Endothelial cell of umbilical vein (primary cell): ENCODE data around the gene MRPL9. TPM values are rescaled to one million over a fixed set of nuclear protein-coding genes. Genes with fewer than 3 reads are reported as not detected.

Experiments used
- BruUV-seq: library from RNA; stranded (reverse); fragments of 400-500 nt; replicated peaks from 2 replicates; lab custom pipeline; 2021; lab: Mats Ljungman, UMichigan
- CTCF ChIA-PET: fragments of 300-600, 350-600 bp; sonication (Branson Sonifier 250); formaldehyde crosslinking; loops from one replicate; lab custom pipeline; 2021; ENCODE audit warnings: antibody characterized with exemption, inconsistent platforms; lab: Charles Lee
- POLR2A ChIA-PET: fragments of 300-600, 350-600 bp; sonication (Branson Sonifier 250); formaldehyde crosslinking; loops from one replicate; lab custom pipeline; 2021; ENCODE audit warnings: antibody characterized with exemption, inconsistent platforms; lab: Charles Lee
- DNase-seq: peaks from one replicate; pipeline ENCODE4 v3.0.0-alpha.2; 2011; ENCODE audit warnings: low read depth, low spot score
- FAIRE-seq: peaks from 2 replicates; lab custom pipeline; 2011; peaks lifted over from hg19 to GRCh38; lab: Jason Lieb, UNC
- H2AFZ ChIP-seq: 2 replicates; pipeline ENCODE4 v1.6.0; 2012; ENCODE audit warnings: low read depth, low read length, control low read depth, inconsistent platforms
- H3K27ac ChIP-seq: 2 replicates; pipeline ENCODE4 v1.5.1; 2011; ENCODE audit warnings: low read depth, mild to moderate bottlenecking, control low read depth, low read length, moderate library complexity; ENCODE audit not compliant: insufficient read depth
- H3K27me3 ChIP-seq, 2 experiments: 2 replicates each; pipeline versions ENCODE4 v1.6.0 to v1.6.1; 2011; ENCODE audit warnings: low read length in 2 of 2, mixed read lengths in 1 of 2; ENCODE audit not compliant: control insufficient read depth in 2 of 2, insufficient read depth in 2 of 2
- H3K36me3 ChIP-seq, 2 experiments: 2 replicates in 1 of 2; 3 replicates in 1 of 2; pipeline ENCODE4 v1.5.1; 2011; ENCODE audit warnings: low read length in 2 of 2, mild to moderate bottlenecking in 1 of 2, moderate library complexity in 1 of 2; ENCODE audit not compliant: control insufficient read depth in 2 of 2, insufficient read depth in 2 of 2; ENCODE audit errors: extremely low read depth in 1 of 2
- H3K4me1 ChIP-seq: 3 replicates; pipeline ENCODE4 v1.5.1; 2011; ENCODE audit warnings: mild to moderate bottlenecking, low read length; ENCODE audit not compliant: control insufficient read depth, insufficient read depth; ENCODE audit errors: extremely low read depth
- H3K4me2 ChIP-seq: 2 replicates; pipeline ENCODE4 v1.6.1; 2011; ENCODE audit warnings: low read length, control low read depth, mixed read lengths; ENCODE audit not compliant: insufficient read depth
- H3K4me3 ChIP-seq, 3 experiments: fragments of 200-600 bp in 1 of 3; sonication (generic), shearing (Covaris generic) in 1 of 3; replicated peaks in 1 of 3; 2 replicates each; pipeline ENCODE4 v1.5.1; 2011 to 2016; ENCODE audit warnings: control low read depth in 3 of 3, low read length in 3 of 3, mild to moderate bottlenecking in 2 of 3, inconsistent platforms in 1 of 3, low read depth in 1 of 3, moderate library complexity in 1 of 3; ENCODE audit not compliant: insufficient read depth in 1 of 3
- H3K79me2 ChIP-seq: 2 replicates; pipeline ENCODE4 v1.6.0; 2012; ENCODE audit warnings: low read length, inconsistent platforms; ENCODE audit not compliant: control insufficient read depth, insufficient read depth
- H3K9ac ChIP-seq: replicated peaks from 2 replicates; pipeline ENCODE3; 2011; ENCODE audit warnings: low read length, control low read depth; ENCODE audit not compliant: insufficient read depth; ENCODE audit errors: extremely low read depth
- H3K9me1 ChIP-seq: replicated peaks from 3 replicates; pipeline ENCODE4 v1.6.0; 2011; ENCODE audit warnings: mild to moderate bottlenecking, low read length; ENCODE audit not compliant: control insufficient read depth, insufficient read depth; ENCODE audit errors: extremely low read depth
- H3K9me3 ChIP-seq: replicated peaks from 2 replicates; pipeline ENCODE4 v1.5.1; 2012; ENCODE audit warnings: low read length, inconsistent platforms; ENCODE audit not compliant: control insufficient read depth, insufficient read depth
- H4K20me1 ChIP-seq: replicated peaks from 2 replicates; pipeline ENCODE3; 2011; ENCODE audit warnings: mild to moderate bottlenecking, low read length; ENCODE audit not compliant: control insufficient read depth, insufficient read depth; ENCODE audit errors: extremely low read depth
- CTCF ChIP-seq, 2 donors: IDR thresholded peaks; 1 replicate in 1 of 2; 2 replicates in 1 of 2; pipeline ENCODE4 v1.5.1; 2011; ENCODE audit warnings: low read length in 2 of 2, mild to moderate bottlenecking in 2 of 2, moderate library complexity in 2 of 2, control low read depth in 1 of 2, inconsistent platforms in 1 of 2, low read depth in 1 of 2; ENCODE audit not compliant: insufficient read depth in 1 of 2; ENCODE audit errors: extremely low read depth in 1 of 2
- EZH2 ChIP-seq: IDR thresholded peaks from 2 replicates; pipeline ENCODE4 v1.6.1; 2012; ENCODE audit warnings: borderline replicate concordance, low read depth, mild to moderate bottlenecking, moderate library complexity, low read length, inconsistent platforms; ENCODE audit not compliant: severe bottlenecking
- FOS ChIP-seq: IDR thresholded peaks from 2 replicates; pipeline ENCODE4 v1.6.1; 2011; ENCODE audit warnings: mild to moderate bottlenecking, low read length, moderate library complexity, borderline replicate concordance; ENCODE audit not compliant: insufficient read depth
- GATA2 ChIP-seq: IDR thresholded peaks from 2 replicates; pipeline ENCODE4 v1.7.0; 2011; ENCODE audit warnings: low read depth, mild to moderate bottlenecking, moderate library complexity, mixed read lengths, low read length; ENCODE audit not compliant: insufficient read length, insufficient read depth
- JUN ChIP-seq: IDR thresholded peaks from 2 replicates; pipeline ENCODE4 v1.6.1; 2011; ENCODE audit warnings: borderline replicate concordance, low read depth; ENCODE audit not compliant: insufficient read length, insufficient read depth
- MAX ChIP-seq: IDR thresholded peaks from 2 replicates; pipeline ENCODE4 v1.6.1; 2011; ENCODE audit not compliant: insufficient read depth, insufficient read length
- MYC ChIP-seq: IDR thresholded peaks from one replicate; pipeline ENCODE4 v1.6.1; 2011; ENCODE audit warnings: mild to moderate bottlenecking, low read depth, low read length
- POLR2A ChIP-seq: IDR thresholded peaks from 2 replicates; pipeline ENCODE4 v1.6.1; 2012; ENCODE audit warnings: low read depth, mild to moderate bottlenecking, control low read depth, low read length
- POLR2AphosphoS5 ChIP-seq: IDR thresholded peaks from 2 replicates; pipeline ENCODE4 v1.6.1; 2012; ENCODE audit warnings: low read depth, mild to moderate bottlenecking, control low read depth, low read length, moderate library complexity; ENCODE audit not compliant: insufficient read depth
- dilution Hi-C: fragments of 300-500 bp; cut with MboI; formaldehyde crosslinking; loops from one replicate; pipeline ENCODE4 v1.15.0; 2019; ENCODE audit warnings: low sequenced_read_pairs; ENCODE audit not compliant: extremely low pct_ligation_motif_present
- intact Hi-C: fragments of 100-400 bp; cut with micrococcal nuclease; formaldehyde crosslinking; loops from one replicate; pipeline ENCODE4 v1.10.0; 2022
- polyA plus RNA-seq, 4 experiments: library from polyadenylated mRNA; depleted of rRNA in 3 of 4; stranded (reverse) in 3 of 4; unstranded in 1 of 4; fragments of >200 nt; gene quantifications; 2 replicates each; pipeline versions ENCODE4 v1.2.1 to v1.2.3, GENCODE V29; 2011 to 2012; ENCODE audit warnings: missing spikeins in 1 of 4
- total RNA-seq: library from RNA; stranded (reverse); gene quantifications from 2 replicates; pipeline ENCODE4 v1.2.3, GENCODE V29; 2021

MRPL9 gene
- total and polyA plus RNA-seq, 2 donors (not counting 3 experiments of a cell fraction or from before 2014, with no cell fraction given), result 79.1 to 112 TPM

- Histone ChIP-seq H4K20me1 (no peaks in the 10 kb centered on the region), H3K9ac (no peak overlapping the region), H3K4me3 (no peak overlapping the region), H2AFZ (no peak overlapping the region), H3K9me1 (no peaks in the 10 kb centered on the region), H3K4me2 (no peak overlapping the region), H3K4me1 (no peaks in the 10 kb centered on the region), H3K79me2 (no peaks in the 10 kb centered on the region), H3K9me3 (no peaks in the 10 kb centered on the region), H3K36me3 (no peaks in the 10 kb centered on the region), H3K27me3 (peaks cover 38 to 44% of the 10 kb centered on the region in 2 experiments), H3K27ac (no peak overlapping the region)
- POLR2A ChIA-PET, result interaction anchor here (0.6 kb wide), 1 partner anchor 258 kb away, joined by 5 read pairs; no protein-coding TSS in a partner anchor
- BruUV-seq, result no TSS peak
- TF ChIP-seq EZH2 (peak; percentile 34), MAX (no peak)
- FAIRE-seq (no peak), DNase-seq (no peak)
- CTCF ChIA-PET, result interaction anchor here (2.1 kb wide), 1 partner anchor 14 kb away, joined by 6 read pairs; no protein-coding TSS in a partner anchor
- intact Hi-C loops (no loop called here), dilution Hi-C loops (no loop called here)
Measured at GRCh38 chr1:151714820-151715725, 48.2 kb downstream of the MRPL9 start.

- H3K4me2 ChIP-seq, result no peak overlapping the region
- peaks cover 26 to 35% of the 10 kb centered on the region in 2 experiments for H3K27me3 ChIP-seq
- FAIRE-seq (no peak), DNase-seq (no peak)
- dilution Hi-C loops (no loop called here), intact Hi-C loops (no loop called here)
- H2AFZ ChIP-seq, result no peak overlapping the region
- H3K27ac ChIP-seq, result no peak overlapping the region
- H3K79me2 ChIP-seq, result no peaks in the 10 kb centered on the region
- ChIA-PET POLR2A (no interaction called here), CTCF (interaction anchor here (1.0 to 1.3 kb wide), 2 partner anchors 13 to 21 kb away, joined by 3 to 4 read pairs; no protein-coding TSS in a partner anchor)
- no peaks in the 10 kb centered on the region for H3K9me3 ChIP-seq
- H3K36me3 ChIP-seq, result no peaks in the 10 kb centered on the region
- H3K9ac ChIP-seq, result no peak overlapping the region
- no peaks in the 10 kb centered on the region for H3K4me1 ChIP-seq
- H3K4me3 ChIP-seq, result no peak overlapping the region
- TF ChIP-seq GATA2 (no peak), POLR2A (no peak), MAX (no peak), MYC (no peak), EZH2 (no peak), FOS (no peak), JUN (no peak), CTCF (IDR thresholded peaks at IDR 0.05; ENCODE audit: extremely low read depth in 1 of 2, insufficient read depth in 1 of 2, low read depth in 1 of 2, low read length in 2 of 2) (no peak), POLR2AphosphoS5 (no peak)
- H4K20me1 ChIP-seq, result no peaks in the 10 kb centered on the region
- BruUV-seq, result no TSS peak
- no peaks in the 10 kb centered on the region for H3K9me1 ChIP-seq
Measured at GRCh38 chr1:151713874-151714273, 49.4 kb downstream of the MRPL9 start.
